HepG2 (cell line): ENCODE data around the gene PC. TPM values are rescaled to one million over a fixed set of nuclear protein-coding genes. Genes with fewer than 3 reads are reported as not detected.

Experiments used
- AHR ChIP-seq: IDR thresholded peaks from 2 replicates; pipeline ENCODE4 v1.6.1; 2018; ENCODE audit warnings: missing genetic modification reagents, missing compliant biosample characterization
- ARNT2 ChIP-seq: sonication (generic); formaldehyde crosslinking; IDR thresholded peaks from 2 replicates; pipeline ENCODE4 v1.8.0; 2022; ENCODE audit warnings: mild to moderate bottlenecking, low read depth, missing genetic modification reagents, moderate library complexity
- CEBPG ChIP-seq: IDR thresholded peaks from 2 replicates; pipeline ENCODE4 v1.6.1; 2016
- DNMT3B ChIP-seq: conservative IDR thresholded peaks from 2 replicates; pipeline ENCODE4 v1.6.1; 2016; ENCODE audit warnings: missing biosample characterization, control low read depth
- EEA1 ChIP-seq: sonication (generic); formaldehyde crosslinking; IDR thresholded peaks from 2 replicates; pipeline ENCODE4 v1.5.1; 2020; ENCODE audit warnings: mild to moderate bottlenecking, missing genetic modification reagents, borderline replicate concordance
- GATA4 ChIP-seq: sonication (generic); IDR thresholded peaks from 2 replicates; pipeline ENCODE4 v1.6.1; 2016; ENCODE audit warnings: antibody characterized with exemption, low read depth, borderline replicate concordance
- GATAD2A ChIP-seq: IDR thresholded peaks from 2 replicates; pipeline ENCODE4 v1.6.1; 2016
- KAT2B ChIP-seq: fragments of 150-350 bp; IDR thresholded peaks from 2 replicates; pipeline ENCODE4 v1.6.1; 2014; ENCODE audit warnings: low read depth, low read length, borderline replicate concordance
- MAFK ChIP-seq, 2 experiments: IDR thresholded peaks in 1 of 2; conservative IDR thresholded peaks in 1 of 2; 2 replicates each; pipeline ENCODE4 v1.6.1; 2011; ENCODE audit warnings: improper control_type of control experiment in 2 of 2, low read length in 2 of 2
- MYC ChIP-seq: sonication (generic); formaldehyde crosslinking; IDR thresholded peaks from 2 replicates; pipeline ENCODE4 v1.9.0; 2021; ENCODE audit warnings: missing genetic modification reagents, borderline replicate concordance
- PCBP2 ChIP-seq: fragments of 200-400 bp; formaldehyde crosslinking; optimal IDR thresholded peaks from 2 replicates; pipeline ENCODE3; 2018; ENCODE audit warnings: low read length, low read depth; ENCODE audit not compliant: poor library complexity, severe bottlenecking
- TEAD3 ChIP-seq: optimal IDR thresholded peaks from 2 replicates; pipeline ENCODE3; 2016; ENCODE audit warnings: borderline replicate concordance
- ZFP90 ChIP-seq: sonication (generic); formaldehyde crosslinking; IDR thresholded peaks from 2 replicates; pipeline ENCODE4 v1.8.0; 2022; ENCODE audit warnings: missing genetic modification reagents, mild to moderate bottlenecking, inconsistent platforms, borderline replicate concordance
- ZMYM2 ChIP-seq: sonication (generic); formaldehyde crosslinking; IDR thresholded peaks from 2 replicates; pipeline ENCODE4 v1.8.0; 2022; ENCODE audit warnings: mild to moderate bottlenecking, missing genetic modification reagents
- ZNF34 ChIP-seq: sonication (generic); formaldehyde crosslinking; IDR thresholded peaks from 2 replicates; pipeline ENCODE4 v1.4.0; 2020; ENCODE audit warnings: mild to moderate bottlenecking, missing genetic modification reagents, borderline replicate concordance
- ZNF503 ChIP-seq: sonication (generic); formaldehyde crosslinking; IDR thresholded peaks from 2 replicates; pipeline ENCODE4 v1.4.0; 2020; ENCODE audit warnings: missing genetic modification reagents
- ZNF629 ChIP-seq: sonication (generic); formaldehyde crosslinking; conservative IDR thresholded peaks from 2 replicates; pipeline ENCODE4 v1.5.0; 2020; ENCODE audit warnings: missing genetic modification reagents
- ZNF644 ChIP-seq: IDR thresholded peaks from 2 replicates; pipeline ENCODE4 v1.6.1; 2016; ENCODE audit warnings: low read depth
- polyA plus RNA-seq, 8 experiments: library from polyadenylated mRNA; depleted of rRNA in 3 of 8; stranded (reverse) in 7 of 8; unstranded in 1 of 8; fragments of >200 nt; fragmentation: Illumina TruSeq in 4 of 8; extraction: Trizol in 4 of 8; gene quantifications; 2 replicates each; pipeline versions ENCODE4 v1.2.1 to v1.2.3, GENCODE V29; 2011 to 2016; ENCODE audit warnings: low read depth in 4 of 8, missing spikeins in 1 of 8, mixed read lengths in 1 of 8; ENCODE audit not compliant: insufficient read depth in 1 of 8
- total RNA-seq, 5 experiments: library from RNA; depleted of rRNA; stranded (reverse); fragments of >200 nt; fragmentation: Illumina TruSeq; extraction: Trizol; gene quantifications; 2 replicates each; pipeline ENCODE4 v1.2.3, GENCODE V29; 2016; ENCODE audit warnings: low read depth in 1 of 5
- TF ChIP-seq, protein P1 (sequence below): sonication (generic); formaldehyde crosslinking; IDR thresholded peaks from 2 replicates; pipeline ENCODE4 v1.5.0; 2020; ENCODE audit warnings: mild to moderate bottlenecking, missing genetic modification reagents
- TF ChIP-seq, protein P2 (sequence below), 2 experiments: IDR thresholded peaks; 2 replicates each; pipeline ENCODE4 v1.6.1; 2011 to 2012; ENCODE audit warnings: low read length in 2 of 2, borderline replicate concordance in 1 of 2, low read depth in 1 of 2, mild to moderate bottlenecking in 1 of 2, moderate library complexity in 1 of 2
- TF ChIP-seq, protein P3 (sequence below): sonication (generic); formaldehyde crosslinking; IDR thresholded peaks from 2 replicates; pipeline ENCODE4 v1.5.0; 2020; ENCODE audit warnings: missing genetic modification reagents

The PC gene
- total and polyA plus RNA-seq, 2 of the 13 experiments (the other 11 are each of a cell fraction or from before 2014, with no cell fraction given): 29.0 to 39.0 TPM

- TF ChIP-seq ARNT2 (CRISPR knock-in tag): 0 out of 2 replicates have a peak, but pooled peaks have one; percentile 57
- TF ChIP-seq ZNF644 (CRISPR knock-in tag): peak; percentile 97
- peak; percentile 91 for TF ChIP-seq ZNF503
- TF ChIP-seq TEAD3 (CRISPR knock-in tag): peak; percentile 93
- no peak for TF ChIP-seq ZNF34
- peak; percentile 78; the same call in 1 of the 2 replicates for TF ChIP-seq ZFP90 (CRISPR knock-in tag)
- TF ChIP-seq EEA1 (CRISPR knock-in tag): no peak
- TF ChIP-seq, protein P1, sequence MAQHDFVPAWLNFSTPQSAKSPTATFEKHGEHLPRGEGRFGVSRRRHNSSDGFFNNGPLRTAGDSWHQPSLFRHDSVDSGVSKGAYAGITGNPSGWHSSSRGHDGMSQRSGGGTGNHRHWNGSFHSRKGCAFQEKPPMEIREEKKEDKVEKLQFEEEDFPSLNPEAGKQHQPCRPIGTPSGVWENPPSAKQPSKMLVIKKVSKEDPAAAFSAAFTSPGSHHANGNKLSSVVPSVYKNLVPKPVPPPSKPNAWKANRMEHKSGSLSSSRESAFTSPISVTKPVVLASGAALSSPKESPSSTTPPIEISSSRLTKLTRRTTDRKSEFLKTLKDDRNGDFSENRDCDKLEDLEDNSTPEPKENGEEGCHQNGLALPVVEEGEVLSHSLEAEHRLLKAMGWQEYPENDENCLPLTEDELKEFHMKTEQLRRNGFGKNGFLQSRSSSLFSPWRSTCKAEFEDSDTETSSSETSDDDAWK (CRISPR knock-in tag): no peak
- peak; percentile 76; the same call in 1 of the 2 replicates for TF ChIP-seq GATA4
- TF ChIP-seq ZNF629 (CRISPR knock-in tag): peak; percentile 56; the same call in 1 of the 2 replicates
- TF ChIP-seq, protein P2, sequence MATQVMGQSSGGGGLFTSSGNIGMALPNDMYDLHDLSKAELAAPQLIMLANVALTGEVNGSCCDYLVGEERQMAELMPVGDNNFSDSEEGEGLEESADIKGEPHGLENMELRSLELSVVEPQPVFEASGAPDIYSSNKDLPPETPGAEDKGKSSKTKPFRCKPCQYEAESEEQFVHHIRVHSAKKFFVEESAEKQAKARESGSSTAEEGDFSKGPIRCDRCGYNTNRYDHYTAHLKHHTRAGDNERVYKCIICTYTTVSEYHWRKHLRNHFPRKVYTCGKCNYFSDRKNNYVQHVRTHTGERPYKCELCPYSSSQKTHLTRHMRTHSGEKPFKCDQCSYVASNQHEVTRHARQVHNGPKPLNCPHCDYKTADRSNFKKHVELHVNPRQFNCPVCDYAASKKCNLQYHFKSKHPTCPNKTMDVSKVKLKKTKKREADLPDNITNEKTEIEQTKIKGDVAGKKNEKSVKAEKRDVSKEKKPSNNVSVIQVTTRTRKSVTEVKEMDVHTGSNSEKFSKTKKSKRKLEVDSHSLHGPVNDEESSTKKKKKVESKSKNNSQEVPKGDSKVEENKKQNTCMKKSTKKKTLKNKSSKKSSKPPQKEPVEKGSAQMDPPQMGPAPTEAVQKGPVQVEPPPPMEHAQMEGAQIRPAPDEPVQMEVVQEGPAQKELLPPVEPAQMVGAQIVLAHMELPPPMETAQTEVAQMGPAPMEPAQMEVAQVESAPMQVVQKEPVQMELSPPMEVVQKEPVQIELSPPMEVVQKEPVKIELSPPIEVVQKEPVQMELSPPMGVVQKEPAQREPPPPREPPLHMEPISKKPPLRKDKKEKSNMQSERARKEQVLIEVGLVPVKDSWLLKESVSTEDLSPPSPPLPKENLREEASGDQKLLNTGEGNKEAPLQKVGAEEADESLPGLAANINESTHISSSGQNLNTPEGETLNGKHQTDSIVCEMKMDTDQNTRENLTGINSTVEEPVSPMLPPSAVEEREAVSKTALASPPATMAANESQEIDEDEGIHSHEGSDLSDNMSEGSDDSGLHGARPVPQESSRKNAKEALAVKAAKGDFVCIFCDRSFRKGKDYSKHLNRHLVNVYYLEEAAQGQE (IDR thresholded peaks at IDR 0.05; ENCODE audit: borderline replicate concordance in 1 of 2, low read depth in 1 of 2, low read length in 2 of 2): peak in 1 of 2 experiments; percentile 58; a peak in 1 of 4 replicates
- TF ChIP-seq, protein P3, sequence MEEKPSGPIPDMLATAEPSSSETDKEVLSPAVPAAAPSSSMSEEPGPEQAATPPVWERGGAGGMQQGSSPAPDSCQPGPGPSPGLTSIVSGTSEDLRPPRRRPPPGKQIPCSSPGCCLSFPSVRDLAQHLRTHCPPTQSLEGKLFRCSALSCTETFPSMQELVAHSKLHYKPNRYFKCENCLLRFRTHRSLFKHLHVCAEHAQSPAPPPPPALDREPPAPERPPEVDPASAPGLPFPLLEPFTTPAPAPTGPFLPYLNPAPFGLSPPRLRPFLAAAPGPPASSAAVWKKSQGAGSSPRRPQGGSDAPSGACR (CRISPR knock-in tag): peak; percentile 71; the same call in 1 of the 2 replicates
- TF ChIP-seq GATAD2A (CRISPR knock-in tag): peak; percentile 98
- TF ChIP-seq KAT2B: no peak
- TF ChIP-seq ZMYM2 (CRISPR knock-in tag): no peak; the same call in 1 of the 2 replicates
- peak; percentile 80 for TF ChIP-seq CEBPG (CRISPR knock-in tag)
- peak; percentile 93 for TF ChIP-seq AHR (CRISPR knock-in tag)
- 0 out of 2 replicates have a peak, but pooled peaks have one; percentile 72 for TF ChIP-seq DNMT3B (CRISPR knock-in tag)
- peak; percentile 26 to 41; a peak in 2 of 4 replicates for TF ChIP-seq MAFK (conservative IDR thresholded peaks at IDR 0.05 in 1 of 2, IDR thresholded peaks at IDR 0.05 in 1 of 2; ENCODE audit: low read length in 2 of 2)
- TF ChIP-seq MYC (CRISPR knock-in tag): peak; percentile 33; the same call in 1 of the 2 replicates
- TF ChIP-seq PCBP2: no peak
Measured at GRCh38 chr11:66901964-66902390, 56.2 kb downstream of the PC start (continued).
